ENCODE results near the gene CDKN2AIP. TPM values are rescaled to one million over a fixed set of nuclear protein-coding genes. Genes with fewer than 3 reads are reported as not detected.
"Not testable (repeated sequence)": the region's sequence is repeated elsewhere in the genome, so short reads cannot be mapped to it uniquely, and the experiment has no call there.

Gene CDKN2AIP
- total RNA-seq, 1 donor from 2014 or later, result 15.2 TPM

DNA sequence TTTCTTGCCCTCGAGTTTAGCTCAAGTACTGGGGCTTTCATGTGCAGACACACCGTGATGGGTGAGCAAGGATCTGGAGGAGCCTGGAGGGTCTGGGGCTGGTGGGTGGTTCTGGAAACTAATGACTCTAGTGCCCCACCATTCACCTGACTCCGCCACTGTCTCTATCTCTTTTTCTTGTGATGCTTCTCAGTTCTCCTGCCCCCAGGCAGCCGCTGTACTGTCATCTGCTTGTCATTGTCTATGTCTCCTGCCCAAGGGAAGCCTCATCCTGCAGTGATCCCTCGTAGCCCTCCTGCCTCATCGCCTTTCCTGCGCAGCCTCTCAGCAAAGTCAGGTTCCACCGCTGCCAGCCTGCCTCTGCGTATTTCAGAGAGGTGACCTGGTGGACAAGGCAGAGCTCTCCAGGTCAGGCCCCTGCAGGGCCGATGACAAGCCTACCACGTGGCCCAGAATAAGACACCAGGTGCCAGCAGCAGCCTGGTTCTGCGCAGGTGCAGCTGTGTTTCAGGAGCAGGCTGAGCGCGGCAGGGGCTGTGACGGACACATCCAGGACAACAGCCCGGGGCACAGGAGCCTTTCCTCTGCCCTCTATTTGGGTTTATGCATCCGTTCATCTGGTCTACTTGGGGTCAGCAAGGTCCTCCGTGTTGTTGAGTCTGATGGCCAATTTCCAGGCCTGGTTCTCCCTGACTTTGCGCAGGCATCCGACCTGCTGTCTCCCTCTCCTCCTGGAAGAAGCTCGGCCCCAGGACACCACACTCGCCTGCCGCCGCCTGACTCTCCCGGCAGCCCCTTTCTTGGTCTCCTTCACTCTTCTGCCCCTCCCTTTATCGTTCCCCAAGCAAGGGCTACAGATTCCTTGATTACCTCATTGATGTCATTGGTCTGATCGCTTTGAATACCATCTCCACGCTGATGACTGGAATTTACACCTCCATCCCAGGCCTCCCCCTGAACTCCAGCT, 30.9 kb upstream of the CDKN2AIP start:
- DNase-seq (ENCODE audit: low read depth, low spot score), result no peak

- DNase-seq (ENCODE audit: low read depth, low spot score), result no peak
Observed at GRCh38 chr4:183416879-183417755, 27.3 kb upstream of the CDKN2AIP start.

- DNase-seq (ENCODE audit: low read depth, low spot score), result no peak
Observed at GRCh38 chr4:183422962-183423631, 21.3 kb upstream of the CDKN2AIP start.

DNA sequence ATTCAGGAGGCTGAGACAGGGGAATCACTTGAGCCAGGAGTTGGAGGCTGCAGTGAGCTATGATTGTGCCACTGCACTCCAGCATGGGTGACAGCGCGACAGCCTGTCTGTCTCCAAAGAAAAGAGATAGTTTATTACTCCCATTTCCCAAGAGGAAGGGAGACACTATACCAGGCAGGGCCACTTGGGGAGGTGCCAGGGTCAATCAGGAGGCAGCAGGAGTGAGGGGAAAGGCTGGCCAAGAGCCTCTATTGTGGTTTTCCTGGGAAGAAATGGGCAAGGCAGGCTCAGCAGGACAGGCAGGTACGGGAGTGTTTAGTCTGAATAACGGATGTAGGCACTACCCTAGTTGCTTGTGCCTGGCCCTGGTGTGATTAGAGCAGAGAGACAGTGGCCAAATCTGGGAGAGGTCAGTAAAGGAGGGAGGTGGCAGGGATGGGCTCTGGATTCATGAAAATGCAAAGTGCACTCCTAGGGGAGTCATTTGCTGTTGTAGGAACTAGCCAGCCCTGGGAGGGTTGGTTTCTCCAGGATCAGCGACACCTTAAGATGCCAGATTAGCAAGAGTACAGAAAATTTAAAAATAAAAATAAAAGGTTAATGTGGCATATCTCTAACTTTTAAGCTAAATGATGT, 20.2 kb upstream of the CDKN2AIP start:
- no peak for DNase-seq (ENCODE audit: low read depth, low spot score)

- DNase-seq (ENCODE audit: low read depth, low spot score), result no peak
Observed at GRCh38 chr4:183426507-183426906, 17.9 kb upstream of the CDKN2AIP start.

- DNase-seq (ENCODE audit: low read depth, low spot score), result no peak
Observed at GRCh38 chr4:183429489-183429888, 14.9 kb upstream of the CDKN2AIP start.

DNA sequence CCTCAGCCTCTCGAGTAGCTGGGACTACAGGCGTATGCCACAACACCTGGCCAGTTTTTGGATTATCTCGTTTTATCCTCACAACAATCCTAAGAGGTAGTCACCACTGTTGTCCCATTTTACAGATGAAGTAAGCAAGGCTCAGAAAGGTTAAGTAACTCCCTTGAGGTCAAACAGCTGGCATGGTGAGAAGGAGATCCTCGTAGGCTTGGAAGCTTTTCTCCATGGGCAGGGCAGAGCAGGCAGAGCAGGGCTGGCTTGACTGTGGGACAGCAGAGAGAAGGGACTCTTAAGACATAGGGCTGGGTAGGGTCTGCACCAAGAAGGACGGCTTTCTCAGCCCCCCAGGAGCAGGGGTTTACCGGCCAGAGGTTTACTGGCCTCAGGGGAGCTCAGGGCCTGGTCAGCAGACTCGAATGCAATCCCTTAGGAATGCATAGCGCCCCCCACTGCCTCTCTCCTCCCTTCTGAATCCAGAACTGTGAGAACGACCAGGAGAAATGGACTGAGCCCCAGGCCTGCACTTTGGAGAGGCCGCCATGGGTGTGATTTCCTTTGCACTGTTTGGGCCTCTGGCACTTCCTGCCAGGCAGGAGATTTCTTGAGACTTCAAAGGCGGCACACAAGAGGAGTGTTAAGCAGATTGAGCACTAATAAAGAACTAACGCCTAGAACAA, 14.0 kb upstream of the CDKN2AIP start:
- DNase-seq (ENCODE audit: low read depth, low spot score), result no peak

DNA sequence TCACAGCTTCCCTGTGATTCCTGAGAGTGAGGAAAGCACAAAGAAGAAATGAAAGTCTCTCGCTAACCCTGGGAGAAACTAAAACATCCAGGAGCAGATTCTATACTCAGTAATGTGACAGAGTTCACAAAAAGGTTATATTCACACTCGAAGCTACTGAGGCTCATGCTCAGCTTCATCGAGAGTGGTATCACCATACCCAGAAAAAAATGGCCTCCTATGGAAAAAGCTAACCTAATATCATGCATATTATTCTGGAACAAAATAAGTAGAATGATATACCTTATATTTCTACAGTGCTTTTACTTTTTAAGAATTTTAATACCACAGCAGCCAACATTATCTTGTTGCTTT, 13.5 kb upstream of the CDKN2AIP start:
- no peak for DNase-seq (ENCODE audit: low read depth, low spot score)

DNA sequence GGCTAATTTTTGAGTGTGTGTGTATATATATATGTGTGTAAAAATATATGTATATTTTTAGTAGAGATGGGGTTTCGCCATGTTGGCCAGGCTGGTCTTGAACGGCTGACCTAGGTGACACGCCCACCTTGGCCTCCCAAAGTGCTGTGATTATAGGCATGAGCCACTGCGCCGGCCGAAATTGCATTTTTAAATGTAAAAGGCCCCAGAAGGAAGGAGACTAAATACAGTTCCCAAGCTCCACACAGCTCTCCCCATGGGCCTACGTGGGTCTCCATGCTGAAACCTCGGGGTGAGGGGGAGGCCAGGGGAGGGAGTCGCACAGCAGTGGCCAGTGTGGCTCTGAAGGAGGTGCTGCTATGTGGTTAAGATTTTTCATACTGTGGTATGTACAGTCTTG, 12.8 kb upstream of the CDKN2AIP start:
- DNase-seq (ENCODE audit: low read depth, low spot score), result no peak

- DNase-seq (ENCODE audit: low read depth, low spot score), result not testable (repeated sequence)
Observed at GRCh38 chr4:183433183-183433582, 11.3 kb upstream of the CDKN2AIP start.

- DNase-seq (ENCODE audit: low read depth, low spot score), result no peak
Observed at GRCh38 chr4:183434264-183434663, 10.2 kb upstream of the CDKN2AIP start.

DNA sequence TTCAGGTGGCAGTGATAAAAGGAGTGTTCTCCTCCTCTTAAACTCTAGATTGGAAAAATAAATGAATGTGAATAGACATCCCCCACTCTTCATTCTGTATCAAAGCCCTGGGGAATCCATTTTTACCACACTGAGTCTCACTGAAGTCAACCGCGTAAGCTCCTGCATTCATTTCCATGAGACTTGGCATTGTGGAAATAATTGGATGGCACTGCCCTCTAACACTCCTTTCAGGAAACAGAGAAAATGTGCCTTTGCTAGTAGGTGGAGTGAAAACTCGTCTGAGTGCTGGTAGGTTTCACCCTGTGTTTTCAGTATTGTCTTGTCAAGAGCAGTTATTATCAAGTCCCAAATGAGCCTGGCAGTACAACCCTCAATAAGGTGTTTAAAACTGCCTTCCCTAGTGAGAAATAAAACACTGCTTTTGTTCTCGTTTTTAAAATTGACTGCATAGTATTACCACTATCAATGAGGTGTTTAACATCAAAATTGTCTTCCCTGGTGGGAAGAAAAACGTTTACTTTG, 9.7 kb upstream of the CDKN2AIP start:
- DNase-seq (ENCODE audit: low read depth, low spot score), result no peak

GRCh38 chr4:183435803-183436202, 8.6 kb upstream of the CDKN2AIP start:
- no peak for DNase-seq (ENCODE audit: low read depth, low spot score)

DNA sequence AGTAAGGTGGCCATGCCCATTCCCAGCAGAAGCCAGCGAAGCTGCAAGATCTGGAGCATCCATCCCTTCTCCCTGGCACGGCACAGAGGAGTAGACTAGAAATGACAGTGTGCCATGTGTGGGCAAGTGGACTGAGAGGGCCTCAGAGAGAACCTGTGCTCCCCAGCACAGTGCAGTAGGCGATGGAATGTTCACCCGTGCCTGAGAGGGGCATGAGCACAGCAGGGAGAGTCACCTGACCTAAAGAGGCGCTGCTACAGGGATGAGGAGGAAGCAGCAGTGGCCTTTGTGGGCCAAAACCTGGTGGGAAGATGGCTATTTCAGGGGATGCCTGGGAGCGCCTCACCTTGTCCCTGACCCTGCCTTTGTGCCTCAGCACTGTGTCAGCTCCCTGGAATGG, 8.0 kb upstream of the CDKN2AIP start:
- no peak for DNase-seq (ENCODE audit: low read depth, low spot score)

GRCh38 chr4:183437452-183437851, 7.0 kb upstream of the CDKN2AIP start:
- no peak for DNase-seq (ENCODE audit: low read depth, low spot score)

DNA sequence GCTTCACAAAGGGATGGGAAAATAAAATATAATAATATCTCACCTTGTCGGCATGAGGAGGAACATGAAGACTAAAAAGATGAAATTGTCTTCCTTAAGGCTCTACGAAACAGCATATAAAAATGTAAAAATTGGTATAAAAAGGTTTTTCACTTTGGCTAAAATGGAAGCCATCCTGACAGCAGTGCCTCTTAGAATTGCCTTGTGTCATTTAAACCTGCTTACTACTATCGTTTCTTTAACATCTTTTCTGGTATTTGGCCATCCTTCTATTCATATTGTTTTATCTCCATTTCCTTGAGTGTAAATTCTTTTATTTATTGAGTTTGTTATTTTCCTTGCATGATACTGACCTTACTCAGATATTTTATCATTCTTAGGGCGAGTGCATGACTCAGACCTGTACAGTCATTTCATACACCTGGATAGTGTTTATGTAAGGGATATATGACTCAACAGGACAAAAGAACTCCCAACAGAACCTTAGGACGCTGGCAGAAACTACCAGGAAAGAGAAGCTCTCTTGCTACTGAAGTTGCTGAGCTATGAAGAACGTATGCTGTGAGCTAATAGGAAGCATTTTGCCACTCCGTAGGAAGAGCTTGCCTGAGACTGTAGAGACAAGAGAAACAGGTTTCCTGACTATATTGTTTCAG, 5.8 kb upstream of the CDKN2AIP start:
- DNase-seq (ENCODE audit: low read depth, low spot score), result peak; percentile 79

DNA sequence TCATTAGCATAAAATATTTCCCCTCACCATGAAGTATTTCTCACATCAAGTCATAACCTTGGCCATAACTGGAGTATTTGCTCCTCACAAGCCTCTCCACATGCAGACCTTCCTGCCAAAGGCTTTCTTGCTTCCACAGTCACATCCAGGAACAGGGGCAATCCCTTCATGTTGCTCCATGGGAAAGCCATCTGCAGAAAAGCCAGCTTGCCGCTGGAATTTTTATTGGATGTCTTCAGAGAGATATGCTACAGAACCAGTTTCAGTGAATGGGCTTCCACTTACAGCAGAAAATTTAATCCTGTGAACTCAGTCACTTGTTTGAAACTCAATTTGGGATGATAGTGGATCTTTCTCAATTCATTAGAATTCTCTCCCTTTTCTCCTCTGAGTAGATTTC, 3.2 kb upstream of the CDKN2AIP start:
- DNase-seq (ENCODE audit: low read depth, low spot score), result no peak

DNA sequence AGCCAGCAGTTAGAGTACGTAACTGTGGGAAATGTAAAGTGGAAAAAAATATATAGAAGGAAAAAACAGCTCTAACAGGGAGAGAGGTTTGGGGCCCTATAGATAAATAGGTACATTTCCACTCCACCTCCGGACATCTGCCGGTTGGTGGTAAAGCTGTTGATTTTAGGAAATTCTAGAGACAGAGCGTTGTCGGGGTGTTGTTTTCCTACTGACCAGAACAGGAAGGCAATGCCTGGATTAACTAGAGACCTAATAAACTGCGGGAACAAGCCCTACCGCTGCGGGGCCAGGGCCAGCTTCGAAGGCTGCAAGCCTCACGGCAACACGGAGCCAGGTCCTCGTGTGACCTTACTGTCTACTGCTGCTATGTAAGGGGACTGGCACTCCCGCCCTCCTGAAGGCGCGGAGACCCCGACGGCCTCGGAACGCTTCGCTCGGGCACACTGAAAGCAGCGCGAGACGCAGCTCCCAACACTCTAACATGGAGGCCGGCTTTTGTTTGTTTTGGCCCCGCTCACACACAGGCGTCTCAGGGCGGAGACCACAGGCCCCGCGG, 702 bp upstream of the CDKN2AIP start:
- peak; percentile 13 for DNase-seq (ENCODE audit: low read depth, low spot score)

GRCh38 chr4:183445097-183445428, 627 bp downstream of the CDKN2AIP start:
- no peak for DNase-seq (ENCODE audit: low read depth, low spot score)

DNA sequence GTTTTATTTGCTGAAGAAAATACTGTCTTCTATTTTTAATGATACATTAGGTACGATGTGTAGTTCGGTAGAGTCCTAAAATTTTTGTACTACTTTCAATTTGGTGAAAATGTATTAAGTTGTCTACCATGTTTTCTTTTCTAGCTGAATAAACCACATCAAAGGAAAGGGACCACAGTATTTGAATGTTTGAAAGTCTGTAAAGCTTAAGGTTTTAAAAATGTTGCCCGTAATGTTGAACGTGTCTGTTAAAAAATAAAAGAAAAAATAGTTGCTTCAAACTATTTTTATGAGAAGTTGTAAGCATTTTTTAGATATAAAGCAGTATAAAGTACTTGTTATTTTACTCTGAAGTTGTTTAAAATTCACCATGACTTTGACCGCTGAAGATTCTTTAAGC, 3.2 kb downstream of the CDKN2AIP start:
- no peak for DNase-seq (ENCODE audit: low read depth, low spot score)
